Lower lobe of right lung (tissue), 2 donors: ENCODE results near the gene MAN2A2. TPM values are rescaled to one million over a fixed set of nuclear protein-coding genes. Genes with fewer than 3 reads are reported as not detected.
A peak's percentile ranks its signal among the peaks of the same experiment; 100 is the strongest.

Experiments used
- ATAC-seq, 2 donors: fragments of 200-7000 bp; cut with Tn5 transposase; one replicate each; pipeline ENCODE4 v1.9.1; 2020 to 2022; ENCODE audit warnings: mild to moderate bottlenecking in 2 of 2, moderate library complexity in 2 of 2
- DNase-seq: peaks from one replicate; pipeline ENCODE4 v3.0.0-alpha.2; 2020
- H3K27ac ChIP-seq: fragments of 200-600 bp; one replicate; pipeline ENCODE4 v1.8.0; 2022
- H3K27me3 ChIP-seq: fragments of 200-600 bp; one replicate; pipeline ENCODE4 v1.8.0; 2022; ENCODE audit warnings: low read depth
- H3K36me3 ChIP-seq: fragments of 200-600 bp; one replicate; pipeline ENCODE4 v1.8.0; 2022; ENCODE audit warnings: mild to moderate bottlenecking
- H3K4me1 ChIP-seq: fragments of 200-600 bp; one replicate; pipeline ENCODE4 v1.8.0; 2022
- H3K4me3 ChIP-seq: fragments of 200-600 bp; one replicate; pipeline ENCODE4 v1.8.0; 2022; ENCODE audit warnings: mild to moderate bottlenecking
- H3K9me3 ChIP-seq: fragments of 200-600 bp; one replicate; pipeline ENCODE4 v1.8.0; 2022
- CTCF ChIP-seq: fragments of 200-600 bp; IDR thresholded peaks from one replicate; pipeline ENCODE4 v1.8.0; 2022; ENCODE audit warnings: antibody characterized with exemption, mild to moderate bottlenecking
- intact Hi-C: fragments of 100-400 bp; cut with DNase I; formaldehyde crosslinking; loops from one replicate; pipeline ENCODE4 v1.11.0; 2022
- total RNA-seq: library from RNA; stranded (reverse); fragmentation: NEBNext Ultra II Directional; extraction: Animal tissue kit (Norgen Biotek cat#: 25700); gene quantifications from one replicate; pipeline ENCODE4 v1.2.1, GENCODE V29; 2021
- donor health status: DM: no; HTN: yes; CAD: no; lungs with severe emphysema.

Gene MAN2A2
- total RNA-seq, 1 donor from 2014 or later = 96.9 TPM

DNA sequence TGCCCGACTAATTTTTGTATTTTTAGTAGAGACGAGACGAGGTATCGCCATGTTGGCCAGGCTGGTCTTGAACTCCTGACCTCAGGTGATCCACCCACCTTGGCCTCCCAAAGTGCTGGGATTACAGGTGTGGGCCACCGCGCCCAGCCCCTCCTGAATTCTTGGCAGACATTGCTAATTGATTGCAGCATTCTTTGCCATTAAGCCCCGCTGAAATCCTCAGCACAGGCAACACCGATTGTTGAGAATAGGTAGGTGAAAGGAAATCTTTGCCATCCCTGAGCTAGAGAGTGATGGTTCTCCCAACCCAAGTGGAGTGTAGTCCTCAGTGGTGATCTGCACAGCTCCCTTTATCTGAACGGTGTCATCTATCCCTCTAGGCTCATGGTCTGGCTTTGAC lies 1.6 kb downstream of the MAN2A2 start:
- H3K36me3 ChIP-seq = peaks cover 50% of the 10 kb centered on the region
- no peak overlapping the region for H3K27ac ChIP-seq
- no peaks in the 10 kb centered on the region for H3K27me3 ChIP-seq
- intact Hi-C loops = no loop called here
- H3K4me3 ChIP-seq = no peak overlapping the region
- TF ChIP-seq CTCF = no peak
- ATAC-seq = no peak
- no peaks in the 10 kb centered on the region for H3K9me3 ChIP-seq
- H3K4me1 ChIP-seq = peaks cover 21% of the 10 kb centered on the region
- peak; percentile 18 for DNase-seq

DNA sequence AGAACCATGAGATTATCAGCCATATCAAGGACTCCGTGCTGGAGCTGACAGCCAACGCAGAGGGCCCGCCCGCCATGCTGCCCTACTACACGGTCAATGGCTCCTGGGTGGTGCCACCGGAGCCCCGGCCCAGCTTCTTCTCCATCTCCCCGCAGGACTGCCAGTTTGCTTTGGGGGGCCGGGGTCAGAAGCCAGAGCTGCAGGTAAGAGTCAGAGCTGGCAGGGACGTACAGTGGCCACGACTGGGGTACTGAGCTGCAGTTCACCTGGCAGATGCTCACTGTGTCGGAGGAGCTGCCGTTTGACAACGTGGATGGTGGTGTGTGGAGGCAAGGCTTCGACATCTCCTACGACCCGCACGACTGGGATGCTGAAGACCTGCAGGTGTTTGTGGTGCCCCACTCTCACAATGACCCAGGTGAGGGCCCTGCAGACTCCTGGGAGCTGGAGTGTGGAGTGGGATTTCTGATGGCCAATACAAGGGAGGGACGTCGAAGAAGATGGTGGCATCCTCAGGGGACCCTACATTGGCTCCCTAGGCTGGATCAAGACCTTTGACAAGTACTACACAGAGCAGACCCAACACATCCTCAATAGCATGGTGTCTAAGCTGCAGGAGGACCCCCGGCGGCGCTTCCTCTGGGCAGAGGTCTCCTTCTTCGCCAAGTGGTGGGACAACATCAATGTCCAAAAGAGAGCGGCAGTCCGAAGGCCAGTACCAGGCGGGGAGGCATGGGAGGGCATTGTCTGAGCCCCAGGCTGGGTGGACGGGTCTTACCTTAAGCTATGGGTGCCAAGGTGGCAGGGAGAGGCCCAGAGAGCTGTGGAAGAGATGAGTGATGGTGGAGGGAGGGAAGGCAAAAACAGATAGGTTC lies 2.4 kb downstream of the MAN2A2 start:
- Histone ChIP-seq H3K9me3 (no peaks in the 10 kb centered on the region), H3K36me3 (peaks cover 58% of the 10 kb centered on the region), H3K4me3 (no peak overlapping the region), H3K27ac (no peak overlapping the region), H3K27me3 (no peaks in the 10 kb centered on the region), H3K4me1 (peaks cover 21% of the 10 kb centered on the region)
- ATAC-seq (no peak), DNase-seq (peak; percentile 36)
- no peak for TF ChIP-seq CTCF
- intact Hi-C loops = no loop called here

GRCh38 chr15:90906181-90906849 lies 3.2 kb downstream of the MAN2A2 start:
- Histone ChIP-seq H3K27ac (no peak overlapping the region), H3K4me1 (peaks cover 20% of the 10 kb centered on the region), H3K27me3 (no peaks in the 10 kb centered on the region), H3K36me3 (peaks cover 66% of the 10 kb centered on the region), H3K9me3 (no peaks in the 10 kb centered on the region), H3K4me3 (no peak overlapping the region)
- no peak for TF ChIP-seq CTCF
- intact Hi-C loops = no loop called here
- DNase-seq (peak; percentile 35), ATAC-seq (no peak)

DNA sequence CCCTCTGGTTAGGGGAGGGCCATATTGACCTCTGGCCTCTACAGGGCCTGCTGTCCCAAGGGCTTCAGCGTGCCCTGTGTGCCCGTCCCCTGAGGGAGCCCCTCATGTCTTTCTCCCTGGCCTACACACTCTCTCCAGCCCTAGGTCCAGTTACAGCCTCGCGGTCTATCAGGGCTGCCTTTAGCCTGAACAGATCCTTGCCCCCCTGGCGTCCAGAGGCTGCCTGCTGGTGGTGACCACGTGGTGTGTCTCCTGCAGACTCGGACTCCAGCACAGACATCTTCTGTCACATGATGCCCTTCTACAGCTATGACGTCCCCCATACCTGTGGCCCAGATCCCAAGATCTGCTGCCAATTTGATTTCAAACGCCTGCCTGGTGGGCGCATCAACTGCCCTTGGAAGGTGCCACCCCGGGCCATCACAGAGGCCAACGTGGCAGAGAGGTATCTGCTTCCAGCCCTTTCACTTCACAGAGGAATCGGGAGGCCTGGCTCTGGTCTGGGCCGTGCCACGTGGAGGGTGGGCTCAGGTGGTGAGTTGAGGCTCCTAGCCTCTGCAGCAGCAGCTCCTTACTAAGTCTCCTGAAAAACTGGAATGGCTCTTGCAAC lies 4.1 kb downstream of the MAN2A2 start:
- no peak for ATAC-seq
- peak; percentile 33 for DNase-seq
- intact Hi-C loops = no loop called here

More for the DNA sequence above, 4.1 kb downstream of the MAN2A2 start:
- peaks cover 11% of the 10 kb centered on the region for H3K4me1 ChIP-seq
- peaks cover 74% of the 10 kb centered on the region for H3K36me3 ChIP-seq
- no peak overlapping the region for H3K27ac ChIP-seq
- no peaks in the 10 kb centered on the region for H3K27me3 ChIP-seq
- no peak overlapping the region for H3K4me3 ChIP-seq
- H3K9me3 ChIP-seq = no peaks in the 10 kb centered on the region
- no peak for TF ChIP-seq CTCF
